ENCODE data around the gene MRPL52. TPM values are rescaled to one million over a fixed set of nuclear protein-coding genes. Genes with fewer than 3 reads are reported as not detected.
"Not testable (repeated sequence)": the region's sequence is repeated elsewhere in the genome, so short reads cannot be mapped to it uniquely, and the experiment has no call there.

The MRPL52 gene
- total RNA-seq, 2 donors from 2014 or later: 90.4 to 142 TPM

GRCh38 chr14:22801716-22802115 lies 28.0 kb upstream of the MRPL52 start:
- Mint-ChIP-seq H3K27me3 (peaks cover 47% of the 10 kb centered on the region), H3K27ac (no peak overlapping the region), H3K4me3 (no peak overlapping the region), H3K36me3 (ENCODE audit: low read depth) (no peaks in the 10 kb centered on the region), H3K9me3 (no peaks in the 10 kb centered on the region), H3K4me1 (no peaks in the 10 kb centered on the region)
- ATAC-seq (replicated peaks): no peak

GRCh38 chr14:22802860-22803686 lies 26.6 kb upstream of the MRPL52 start:
- no peaks in the 10 kb centered on the region for H3K36me3 Mint-ChIP-seq (ENCODE audit: low read depth)
- no peak for ATAC-seq (replicated peaks)
- H3K4me3 Mint-ChIP-seq: no peak overlapping the region
- no peak overlapping the region for H3K27ac Mint-ChIP-seq
- no peaks in the 10 kb centered on the region for H3K4me1 Mint-ChIP-seq
- peaks cover 46% of the 10 kb centered on the region for H3K27me3 Mint-ChIP-seq
- no peaks in the 10 kb centered on the region for H3K9me3 Mint-ChIP-seq

- Mint-ChIP-seq H3K27ac (no peak overlapping the region), H3K4me1 (no peaks in the 10 kb centered on the region), H3K27me3 (peaks cover 41% of the 10 kb centered on the region), H3K9me3 (no peaks in the 10 kb centered on the region), H3K4me3 (no peak overlapping the region), H3K36me3 (ENCODE audit: low read depth) (no peaks in the 10 kb centered on the region)
- ATAC-seq (replicated peaks): no peak
Measured at GRCh38 chr14:22803687-22803974, 26.1 kb upstream of the MRPL52 start.

- not testable (repeated sequence) for H3K9me3 Mint-ChIP-seq; H3K4me3 Mint-ChIP-seq; H3K4me1 Mint-ChIP-seq; H3K36me3 Mint-ChIP-seq (ENCODE audit: low read depth); ATAC-seq (replicated peaks); H3K27ac Mint-ChIP-seq
- H3K27me3 Mint-ChIP-seq: peaks cover 28% of the 10 kb centered on the region
Measured at GRCh38 chr14:22805235-22805634, 24.5 kb upstream of the MRPL52 start.

GRCh38 chr14:22807432-22808087 lies 22.1 kb upstream of the MRPL52 start:
- no peak overlapping the region for H3K27ac Mint-ChIP-seq
- H3K27me3 Mint-ChIP-seq: peaks cover 14% of the 10 kb centered on the region
- H3K9me3 Mint-ChIP-seq: no peaks in the 10 kb centered on the region
- H3K4me3 Mint-ChIP-seq: no peak overlapping the region
- peaks cover 4% of the 10 kb centered on the region for H3K4me1 Mint-ChIP-seq
- no peaks in the 10 kb centered on the region for H3K36me3 Mint-ChIP-seq (ENCODE audit: low read depth)
- ATAC-seq (replicated peaks): no peak

GRCh38 chr14:22808388-22809209 lies 21.1 kb upstream of the MRPL52 start:
- Mint-ChIP-seq H3K9me3 (no peaks in the 10 kb centered on the region), H3K4me3 (no peak overlapping the region), H3K27me3 (peaks cover 10% of the 10 kb centered on the region), H3K27ac (no peak overlapping the region), H3K36me3 (ENCODE audit: low read depth) (no peaks in the 10 kb centered on the region), H3K4me1 (peaks cover 4% of the 10 kb centered on the region)
- ATAC-seq (replicated peaks): no peak

GRCh38 chr14:22811722-22812121 lies 18.0 kb upstream of the MRPL52 start:
- ATAC-seq (replicated peaks): no peak
- H3K9me3 Mint-ChIP-seq: no peaks in the 10 kb centered on the region
- no peak overlapping the region for H3K27ac Mint-ChIP-seq
- no peak overlapping the region for H3K4me3 Mint-ChIP-seq
- no peaks in the 10 kb centered on the region for H3K36me3 Mint-ChIP-seq (ENCODE audit: low read depth)
- peaks cover 4% of the 10 kb centered on the region for H3K4me1 Mint-ChIP-seq
- peaks cover 3% of the 10 kb centered on the region for H3K27me3 Mint-ChIP-seq

- Mint-ChIP-seq H3K9me3 (no peaks in the 10 kb centered on the region), H3K27ac (no peak overlapping the region), H3K36me3 (ENCODE audit: low read depth) (no peaks in the 10 kb centered on the region), H3K4me3 (no peak overlapping the region), H3K4me1 (peaks cover 4% of the 10 kb centered on the region), H3K27me3 (no peaks in the 10 kb centered on the region)
- no peak for ATAC-seq (replicated peaks)
Measured at GRCh38 chr14:22812744-22813143, 16.9 kb upstream of the MRPL52 start.

- Mint-ChIP-seq H3K27me3 (no peaks in the 10 kb centered on the region), H3K36me3 (ENCODE audit: low read depth) (no peaks in the 10 kb centered on the region), H3K9me3 (no peaks in the 10 kb centered on the region), H3K4me3 (no peak overlapping the region), H3K4me1 (peaks cover 4% of the 10 kb centered on the region), H3K27ac (no peak overlapping the region)
- ATAC-seq (replicated peaks): no peak
Measured at GRCh38 chr14:22813145-22813544, 16.5 kb upstream of the MRPL52 start.

GRCh38 chr14:22814373-22814772 lies 15.3 kb upstream of the MRPL52 start:
- H3K4me1 Mint-ChIP-seq: peaks cover 4% of the 10 kb centered on the region
- H3K36me3 Mint-ChIP-seq (ENCODE audit: low read depth): no peaks in the 10 kb centered on the region
- no peaks in the 10 kb centered on the region for H3K9me3 Mint-ChIP-seq
- H3K27ac Mint-ChIP-seq: no peak overlapping the region
- H3K4me3 Mint-ChIP-seq: no peak overlapping the region
- H3K27me3 Mint-ChIP-seq: no peaks in the 10 kb centered on the region
- ATAC-seq (replicated peaks): no peak

GRCh38 chr14:22814941-22815713 lies 14.6 kb upstream of the MRPL52 start, which contains the start of gene SLC7A7:
TSS of gene SLC7A7 (minus strand) at chr14:22815435. CDS start at chr14:22813398, 2,037 bp downstream.
- no peaks in the 10 kb centered on the region for H3K27me3 Mint-ChIP-seq
- no peak for ATAC-seq (replicated peaks)
- H3K36me3 Mint-ChIP-seq (ENCODE audit: low read depth): no peaks in the 10 kb centered on the region
- no peaks in the 10 kb centered on the region for H3K9me3 Mint-ChIP-seq
- H3K27ac Mint-ChIP-seq: no peak within 1 kb of the TSS
- H3K4me3 Mint-ChIP-seq: no peak within 1 kb of the TSS
- peaks cover 4% of the 10 kb centered on the region for H3K4me1 Mint-ChIP-seq

- Mint-ChIP-seq H3K27ac (peak overlapping the region; percentile 66), H3K9me3 (no peaks in the 10 kb centered on the region), H3K27me3 (peaks cover 9% of the 10 kb centered on the region), H3K4me3 (no peak overlapping the region), H3K36me3 (ENCODE audit: low read depth) (no peaks in the 10 kb centered on the region), H3K4me1 (no peaks in the 10 kb centered on the region)
- ATAC-seq (replicated peaks): peak; percentile 67
Measured at GRCh38 chr14:22819151-22819988, 10.3 kb upstream of the MRPL52 start.

GRCh38 chr14:22820731-22821130 lies 9.0 kb upstream of the MRPL52 start:
- Mint-ChIP-seq H3K9me3 (no peaks in the 10 kb centered on the region), H3K4me1 (peaks cover 3% of the 10 kb centered on the region), H3K27me3 (peaks cover 12% of the 10 kb centered on the region), H3K4me3 (no peak overlapping the region), H3K36me3 (ENCODE audit: low read depth) (no peaks in the 10 kb centered on the region), H3K27ac (no peak overlapping the region)
- ATAC-seq (replicated peaks): no peak

All from activated T-helper 17 cell treated with anti-CD3 and anti-CD28 coated beads, Interleukin-2, amount 50 U/mL, for 72 hours (primary cell).